ENCODE measurements around the gene PDIK1L. TPM values are rescaled to one million over a fixed set of nuclear protein-coding genes. Genes with fewer than 3 reads are reported as not detected.

PDIK1L gene
- total and polyA plus RNA-seq, 2 donors (not counting 3 experiments of a cell fraction or from before 2014, with no cell fraction given), result 1.6 to 5.6 TPM

GRCh38 chr1:26158271-26158907, 46.8 kb downstream of the PDIK1L start:
- Histone ChIP-seq H3K4me2 (ENCODE audit: insufficient read depth, low read length) (no peak overlapping the region), H3K4me1 (ENCODE audit: control insufficient read depth, extremely low read depth, insufficient read depth, low read length) (peaks cover 54% of the 10 kb centered on the region), H3K9me1 (replicated peaks; ENCODE audit: control insufficient read depth, extremely low read depth, insufficient read depth, low read length) (no peaks in the 10 kb centered on the region), H3K27ac (ENCODE audit: insufficient read depth, low read depth, low read length) (no peak overlapping the region), H3K27me3 (ENCODE audit: control insufficient read depth in 2 of 2, insufficient read depth in 2 of 2, low read length in 2 of 2) (no peaks in the 10 kb centered on the region), H2AFZ (ENCODE audit: low read depth, low read length) (peak overlapping the region; percentile 26), H3K79me2 (ENCODE audit: control insufficient read depth, insufficient read depth, low read length) (no peaks in the 10 kb centered on the region), H3K9ac (replicated peaks; ENCODE audit: extremely low read depth, insufficient read depth, low read length) (no peak overlapping the region), H4K20me1 (replicated peaks; ENCODE audit: control insufficient read depth, extremely low read depth, insufficient read depth, low read length) (no peaks in the 10 kb centered on the region), H3K36me3 (ENCODE audit: control insufficient read depth in 2 of 2, extremely low read depth in 1 of 2, insufficient read depth in 2 of 2, low read length in 2 of 2) (peaks cover 0 to 4% of the 10 kb centered on the region in 2 experiments), H3K4me3 (replicated peaks in 1 of 3; ENCODE audit: insufficient read depth in 1 of 3, low read depth in 1 of 3, low read length in 3 of 3) (peak overlapping the region in 2 of 3 experiments; percentile 31 to 45), H3K9me3 (replicated peaks; ENCODE audit: control insufficient read depth, insufficient read depth, low read length) (no peaks in the 10 kb centered on the region)
- TF ChIP-seq JUN (IDR thresholded peaks at IDR 0.05; ENCODE audit: borderline replicate concordance, insufficient read depth, insufficient read length, low read depth) (no peak), CTCF (IDR thresholded peaks at IDR 0.05; ENCODE audit: extremely low read depth in 1 of 2, insufficient read depth in 1 of 2, low read depth in 1 of 2, low read length in 2 of 2) (no peak), EZH2 (IDR thresholded peaks at IDR 0.05; ENCODE audit: borderline replicate concordance, low read depth, low read length, severe bottlenecking) (no peak), MYC (IDR thresholded peaks at IDR 0.05; ENCODE audit: low read depth, low read length) (no peak), GATA2 (IDR thresholded peaks at IDR 0.05; ENCODE audit: insufficient read depth, insufficient read length, low read depth, low read length) (no peak), POLR2AphosphoS5 (IDR thresholded peaks at IDR 0.05; ENCODE audit: insufficient read depth, low read depth, low read length) (no peak), POLR2A (IDR thresholded peaks at IDR 0.05; ENCODE audit: low read depth, low read length) (no peak), FOS (IDR thresholded peaks at IDR 0.05; ENCODE audit: borderline replicate concordance, insufficient read depth, low read length) (no peak)
- TF ChIP-seq, protein P1, sequence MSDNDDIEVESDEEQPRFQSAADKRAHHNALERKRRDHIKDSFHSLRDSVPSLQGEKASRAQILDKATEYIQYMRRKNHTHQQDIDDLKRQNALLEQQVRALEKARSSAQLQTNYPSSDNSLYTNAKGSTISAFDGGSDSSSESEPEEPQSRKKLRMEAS (IDR thresholded peaks at IDR 0.05; ENCODE audit: insufficient read depth, insufficient read length), result no peak
- intact Hi-C loops (cut with micrococcal nuclease), result loop anchor here (10.0 kb wide), 1 partner anchor 254 kb away; the partner anchor contains the start of gene STMN1
- POLR2A ChIA-PET, result no interaction called here
- CTCF ChIA-PET, result interaction anchor here (0.7 to 5.6 kb wide), 8 partner anchors 9 to 327 kb away, joined by 3 to 69 read pairs (median 4); partner anchors contain the start of genes C1orf232 and ZNF593
- no TSS peak for BruUV-seq (replicated peaks)
- DNase-seq (ENCODE audit: low read depth, low spot score) (no peak), FAIRE-seq (no peak)
- dilution Hi-C loops (cut with MboI; ENCODE audit: extremely low pct_ligation_motif_present, low sequenced_read_pairs), result no loop called here
